ENCODE results near the gene TUBGCP3.

- no peak for TF ChIP-seq CTCF (IDR thresholded peaks at IDR 0.05)
- no peak for TF ChIP-seq POLR2A (IDR thresholded peaks at IDR 0.05)
- TF ChIP-seq EP300 (IDR thresholded peaks at IDR 0.05), result no peak
Measured at GRCh38 chr13:112629161-112629560, 41.2 kb upstream of the TUBGCP3 start.
